Measurements from ENCODE around the gene RFX2.

RFX2 gene

DNA sequence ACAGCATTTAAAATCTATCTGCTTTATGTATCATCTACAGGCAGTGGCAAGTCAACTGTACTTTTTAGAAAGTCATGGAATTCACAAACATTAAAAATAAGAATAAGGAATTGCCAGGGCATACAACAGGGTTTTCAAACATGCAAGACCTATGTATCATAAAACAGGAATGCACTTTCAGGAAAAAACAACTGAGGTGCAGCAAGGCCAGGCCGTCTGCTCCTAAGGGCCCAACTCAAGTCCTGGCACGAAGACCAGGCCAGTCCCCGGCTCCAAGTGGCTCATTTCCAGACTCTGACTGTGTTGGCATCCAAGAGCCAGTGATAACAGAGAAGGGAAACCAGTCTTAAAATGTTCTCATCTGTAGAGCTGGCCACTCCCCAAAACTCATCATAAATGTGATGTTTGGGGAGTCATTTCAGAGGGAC is 7.1 kb downstream of the RFX2 start:
- no peak for DNase-seq

DNA sequence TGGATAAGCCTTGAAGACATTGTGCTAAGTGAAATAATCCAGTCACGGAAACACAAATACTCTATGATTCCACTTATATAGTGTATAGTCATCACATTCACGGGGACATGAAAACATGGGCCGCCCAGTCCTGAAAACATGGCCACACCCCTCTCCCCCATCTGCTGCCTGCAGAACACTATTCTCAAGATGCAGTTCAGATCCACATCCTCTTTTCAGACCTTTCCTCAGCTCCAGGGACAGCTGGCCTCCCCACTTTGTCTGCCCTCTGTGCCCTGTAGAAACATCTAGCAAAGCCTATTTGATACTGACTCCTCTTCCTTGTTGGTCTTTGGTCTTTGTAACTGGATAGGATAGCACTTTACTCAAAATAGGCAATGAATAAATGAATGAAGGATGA is 8.3 kb downstream of the RFX2 start:
- no peak for DNase-seq

DNA sequence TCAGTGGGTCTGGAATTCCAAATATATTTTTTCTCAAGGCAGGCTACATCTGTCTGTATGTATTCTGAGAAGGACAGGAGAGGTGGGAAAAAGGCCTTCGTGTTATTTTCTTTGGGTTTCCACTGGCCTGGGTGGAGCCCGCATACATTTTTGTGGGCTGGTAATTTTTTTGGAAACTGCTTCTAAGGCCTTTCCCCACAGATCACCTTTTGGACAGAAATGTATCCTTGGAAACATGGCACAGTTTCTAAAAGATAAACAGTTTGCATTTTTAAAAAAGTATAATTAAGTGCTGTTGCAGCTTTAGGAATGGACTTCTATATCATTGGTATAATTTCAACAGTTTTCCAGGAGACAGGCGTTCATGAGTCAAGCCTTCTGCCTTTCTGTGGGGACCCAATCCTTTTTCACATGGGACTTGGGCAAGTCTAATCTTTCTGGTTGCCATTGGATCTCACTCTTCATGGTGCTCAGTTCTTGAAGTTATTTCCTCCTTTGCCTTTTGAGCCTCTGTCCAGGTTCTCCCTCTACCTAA is 8.9 kb downstream of the RFX2 start:
- DNase-seq: no peak

DNA sequence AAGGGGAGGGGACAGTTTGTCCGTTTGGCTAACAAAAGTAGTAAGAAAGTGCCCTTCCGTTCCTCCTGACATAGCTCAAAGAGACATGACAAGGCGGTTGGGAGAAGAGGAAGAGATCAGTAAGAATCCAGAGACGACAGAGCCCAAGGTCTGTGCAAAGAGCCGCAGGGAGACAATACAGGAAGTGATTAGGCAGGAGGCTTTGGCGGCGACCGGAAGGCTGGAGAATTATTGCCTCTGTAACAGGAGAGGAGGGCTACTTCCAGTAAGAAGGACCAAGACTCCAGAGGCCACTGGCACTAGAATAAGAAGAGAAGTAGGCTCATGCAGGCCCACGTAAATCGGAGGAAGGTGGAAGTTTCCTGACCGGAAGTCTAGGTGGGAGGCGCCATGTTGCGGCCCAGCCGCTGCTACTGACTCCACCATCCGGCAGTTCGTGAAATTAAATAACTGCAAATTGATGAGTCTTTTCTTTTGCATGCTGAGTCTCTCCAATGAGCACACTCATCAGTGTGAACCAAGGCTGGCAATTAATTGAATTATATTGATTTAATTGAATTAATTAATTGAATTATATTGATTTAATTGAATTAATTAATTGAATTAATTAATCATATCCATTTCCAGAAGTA is 9.9 kb downstream of the RFX2 start:
- peak; percentile 78 for DNase-seq

DNA sequence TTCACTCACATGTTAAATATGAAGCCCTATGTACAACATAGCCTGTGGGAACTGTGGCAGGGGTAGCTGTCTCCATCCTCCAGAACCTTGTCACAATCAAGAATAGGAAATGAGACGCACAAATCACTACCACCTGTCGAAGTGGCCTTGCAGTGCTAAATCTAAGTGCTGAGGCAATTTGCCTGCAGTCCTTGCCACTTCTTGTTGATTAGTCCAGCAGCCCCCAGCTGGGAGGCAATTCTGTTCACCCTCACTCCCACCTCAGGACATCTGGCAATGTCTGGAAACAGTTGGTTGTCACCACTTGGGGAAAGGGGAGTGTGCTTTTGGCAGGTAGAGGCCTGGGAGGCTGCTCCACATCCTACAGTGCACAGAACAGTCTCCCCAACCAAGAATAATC is 10.7 kb downstream of the RFX2 start:
- DNase-seq: no peak

DNA sequence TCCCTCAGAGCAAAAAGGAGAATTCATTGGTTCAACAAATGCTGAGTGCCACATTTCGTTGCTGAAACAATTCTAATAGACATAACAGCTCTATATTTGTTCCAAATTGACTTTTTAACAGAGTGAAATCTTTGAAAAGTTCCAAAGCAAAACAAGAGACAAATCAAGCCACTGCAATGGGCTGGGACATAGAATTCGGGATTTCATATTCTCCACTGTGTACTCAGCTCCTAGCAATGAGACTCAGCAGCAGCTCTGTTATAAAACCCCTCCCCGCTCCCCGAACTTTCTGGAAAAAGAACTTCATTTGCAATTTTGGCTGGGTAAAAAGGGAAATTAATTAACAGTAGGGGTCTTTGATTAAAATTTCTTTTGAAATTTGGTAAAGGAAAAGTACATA is 11.3 kb downstream of the RFX2 start:
- DNase-seq: no peak

DNA sequence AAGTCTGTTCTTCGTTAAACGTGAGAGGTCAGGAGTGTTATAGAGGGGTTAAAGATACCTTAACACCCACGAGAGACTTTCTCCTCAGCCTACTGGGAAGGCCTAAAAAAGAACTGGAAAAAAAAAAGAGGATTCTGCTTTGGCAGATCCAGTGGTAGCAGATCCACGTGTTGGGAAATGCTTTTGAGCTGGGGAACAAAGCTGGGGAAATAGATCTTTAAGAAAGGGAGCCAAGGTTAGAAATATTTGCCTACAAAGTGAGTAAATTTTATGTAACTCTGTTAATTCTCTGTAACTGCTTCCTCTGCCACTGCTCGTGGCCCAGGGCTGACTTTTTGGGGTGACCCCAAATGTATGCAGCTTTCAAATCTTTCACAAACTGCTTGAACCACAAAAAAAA is 11.7 kb downstream of the RFX2 start:
- DNase-seq: no peak

DNA sequence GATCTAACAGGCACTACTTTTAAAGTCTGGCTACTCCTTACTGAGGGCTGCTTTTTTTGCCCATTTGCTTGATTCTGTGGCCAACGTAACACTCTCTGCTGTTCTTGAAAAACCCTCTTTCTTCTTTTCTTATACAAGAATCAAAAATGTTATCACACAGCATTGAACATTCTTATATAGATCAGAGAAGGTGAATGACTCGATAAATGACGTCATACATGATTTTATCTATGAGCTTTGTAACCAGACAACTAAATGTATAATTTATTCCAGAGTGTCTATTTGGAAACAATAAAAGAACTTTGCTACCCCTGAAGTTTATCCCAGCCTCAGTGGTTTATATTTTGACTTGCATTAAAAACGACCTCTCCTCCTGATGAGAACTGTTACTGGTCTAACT is 12.4 kb downstream of the RFX2 start:
- DNase-seq: no peak

DNA sequence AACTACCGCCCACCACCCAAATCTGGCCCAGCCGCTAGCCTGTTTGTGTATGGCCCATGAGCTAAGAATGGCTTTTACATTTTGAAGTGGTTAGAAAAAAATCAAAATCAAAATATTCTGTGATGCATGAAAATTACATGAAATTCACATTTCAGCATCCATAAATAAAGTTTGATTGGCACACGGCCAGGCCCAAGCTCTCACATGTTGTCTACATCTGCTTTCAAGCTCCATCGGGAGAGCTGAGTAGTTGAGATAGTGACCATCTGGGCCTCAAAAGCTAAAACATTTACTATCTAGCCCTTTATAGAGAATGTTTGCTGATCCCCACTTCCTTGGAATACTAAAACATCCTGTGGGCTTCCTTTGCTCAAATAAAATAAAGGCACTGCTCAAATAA is 14.5 kb downstream of the RFX2 start:
- no peak for DNase-seq

DNA sequence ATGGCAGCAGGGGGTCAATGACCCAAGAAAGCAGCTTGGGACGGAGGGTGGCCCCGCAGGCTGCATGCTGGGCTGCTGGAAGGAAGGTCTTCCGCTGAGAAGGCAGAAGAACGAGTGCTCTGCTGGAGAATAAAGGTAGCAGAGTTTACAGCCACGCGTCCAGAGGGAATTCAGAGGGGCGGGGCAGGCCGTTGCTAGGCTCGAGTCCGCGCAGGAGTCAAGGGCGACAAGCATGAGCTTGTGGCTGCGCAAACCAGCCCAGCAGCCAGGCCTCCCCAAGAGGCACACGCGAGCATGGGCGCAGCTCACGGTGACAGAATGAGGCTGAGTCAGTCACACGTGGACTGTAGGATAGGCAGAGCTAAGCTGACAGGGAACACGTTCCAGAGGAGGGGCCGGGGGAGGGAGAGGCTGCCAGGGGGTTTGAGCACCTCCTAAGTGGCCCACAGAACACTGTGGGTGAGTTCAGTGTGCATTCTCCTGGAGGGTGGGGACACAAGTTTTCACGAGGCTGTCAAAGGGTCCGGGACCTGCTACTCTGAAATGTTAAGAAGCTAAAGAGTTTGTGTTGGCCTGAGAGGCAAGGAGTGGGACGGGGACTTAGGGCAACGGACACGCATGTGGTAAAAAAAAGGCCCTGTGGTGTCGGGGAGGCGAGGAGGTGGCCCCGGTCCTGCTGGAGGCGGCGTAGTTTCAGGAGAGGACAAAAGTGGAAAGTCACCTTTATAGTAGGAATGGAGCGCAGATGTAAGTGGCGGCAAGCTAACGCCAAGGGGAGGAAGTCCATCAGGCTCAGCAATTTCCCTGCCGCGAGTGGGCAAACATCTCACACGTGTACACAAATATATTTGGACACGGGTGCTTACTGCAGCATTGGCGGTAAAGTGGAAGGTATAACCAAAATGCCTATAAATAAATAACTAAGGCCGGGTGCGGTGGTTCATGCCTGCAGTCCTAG is 17.7 kb downstream of the RFX2 start:
- DNase-seq: peak; percentile 57

DNA sequence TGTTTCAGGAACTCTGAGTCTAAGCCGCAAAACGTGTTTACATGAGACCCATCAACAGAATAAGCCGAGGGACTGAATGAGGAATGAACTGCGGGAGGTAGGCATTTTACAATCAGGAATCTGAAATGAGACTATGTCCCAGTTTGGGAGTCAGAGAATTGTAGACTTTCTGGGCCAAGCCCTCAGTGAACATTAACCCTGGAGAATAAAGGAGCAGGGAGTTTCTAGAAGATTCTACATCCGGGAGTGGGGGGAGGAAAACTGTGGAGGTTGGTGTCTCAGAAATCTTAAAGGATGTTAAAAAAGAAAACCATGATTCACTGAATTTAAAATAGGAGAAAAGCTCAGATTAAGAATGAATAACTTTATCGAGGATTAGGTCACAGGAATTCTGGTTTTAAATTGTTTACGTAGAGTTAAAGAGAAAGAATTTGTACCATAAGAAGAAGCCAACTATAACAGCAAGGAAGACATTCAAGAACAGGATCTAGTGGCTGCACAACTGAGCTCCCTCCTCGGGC is 18.5 kb downstream of the RFX2 start:
- no peak for DNase-seq

DNA sequence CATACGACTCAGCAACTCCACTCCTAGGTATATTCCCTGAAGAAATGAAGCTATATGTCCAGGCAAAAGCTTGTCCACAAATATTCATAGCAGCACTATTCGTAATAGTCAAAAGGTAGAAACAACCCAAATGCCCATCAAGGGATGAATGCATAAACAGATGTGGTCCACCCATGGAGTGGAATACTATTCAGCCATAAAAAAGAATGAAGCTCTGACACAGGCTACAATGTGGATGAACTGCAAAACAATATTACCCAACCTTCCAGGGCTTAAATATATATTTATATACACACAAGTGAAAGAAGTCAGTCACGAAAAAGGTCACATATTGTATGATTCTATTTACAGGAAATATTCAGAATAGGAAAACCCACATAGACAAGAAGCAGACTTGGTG is 19.7 kb downstream of the RFX2 start:
- DNase-seq: no peak

DNA sequence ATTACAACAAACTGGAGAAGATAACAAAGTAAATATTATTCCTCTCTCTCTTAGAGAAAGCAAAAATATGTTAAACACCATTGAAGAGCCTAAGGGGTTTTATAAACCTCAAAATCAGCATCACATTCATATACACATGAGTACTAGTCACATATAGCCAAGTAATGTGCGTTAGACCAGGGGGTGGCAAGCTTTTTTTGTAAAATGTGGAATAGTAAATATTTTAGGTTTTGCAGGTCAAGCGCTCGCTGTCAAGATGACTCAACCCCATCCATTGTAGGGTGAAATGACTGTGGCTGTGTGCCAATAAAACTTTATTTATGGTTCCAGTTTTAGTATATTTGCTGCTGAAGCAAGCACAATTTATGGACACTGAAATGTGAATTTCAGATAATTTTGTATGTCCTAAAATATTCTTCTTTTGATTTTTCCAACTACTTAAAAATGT is 21.7 kb downstream of the RFX2 start:
- DNase-seq: peak; percentile 66

DNA sequence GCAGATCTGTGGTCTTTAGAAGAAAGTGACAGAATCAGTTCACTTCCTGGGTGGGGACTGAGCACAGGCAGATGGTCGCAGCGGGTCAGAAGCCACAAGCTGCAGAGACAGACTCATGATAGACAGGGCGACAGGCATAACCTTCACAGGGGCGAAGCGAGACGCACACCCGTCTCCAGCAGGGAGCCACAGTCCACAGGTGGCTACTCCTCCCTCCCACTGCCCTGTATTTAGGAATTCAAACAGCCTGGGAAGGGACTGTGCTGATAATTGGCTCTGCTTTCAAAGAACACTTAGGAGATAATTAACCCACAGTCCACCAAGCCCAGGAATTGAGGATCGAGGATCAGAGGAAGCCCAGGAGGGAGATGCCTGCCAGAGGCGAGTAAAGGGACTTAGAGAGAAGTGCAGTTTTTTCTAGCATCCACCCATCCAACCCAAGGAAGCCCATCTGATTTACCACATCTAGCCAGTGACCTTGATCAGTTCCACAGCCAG is 23.2 kb downstream of the RFX2 start:
- no peak for DNase-seq

DNA sequence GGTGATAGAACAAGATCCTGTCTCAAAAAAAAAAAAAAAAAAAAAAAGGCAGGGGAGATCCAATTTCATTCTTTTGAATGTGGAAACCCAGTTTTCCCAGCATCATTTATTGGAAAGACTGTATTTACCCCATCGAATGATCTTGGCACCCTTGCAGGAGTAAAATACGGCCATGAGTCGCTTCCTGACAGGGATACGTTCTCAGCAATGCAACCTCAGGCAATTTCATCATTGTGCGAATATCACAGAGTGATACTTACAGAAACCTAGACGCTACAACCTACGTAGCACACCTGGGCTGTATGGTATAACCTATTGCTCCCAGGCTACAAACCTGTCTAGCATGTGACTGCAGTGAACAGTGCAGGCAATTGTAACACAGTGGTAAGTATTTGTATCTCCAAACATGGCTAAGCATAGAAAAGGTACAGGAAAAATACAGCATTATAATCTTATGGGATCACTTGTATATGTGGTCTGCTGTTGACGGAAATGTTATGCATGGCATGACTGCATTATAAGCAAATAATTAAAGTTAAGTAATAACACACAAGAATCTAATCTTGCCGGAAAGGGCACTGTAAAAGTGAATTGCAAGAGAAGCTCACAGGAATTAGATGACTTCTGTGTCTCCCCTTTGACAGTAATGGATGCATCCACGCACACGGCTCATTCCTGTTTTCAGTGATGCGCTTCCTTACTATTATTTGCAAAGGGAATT is 24.1 kb downstream of the RFX2 start:
- no peak for DNase-seq

DNA sequence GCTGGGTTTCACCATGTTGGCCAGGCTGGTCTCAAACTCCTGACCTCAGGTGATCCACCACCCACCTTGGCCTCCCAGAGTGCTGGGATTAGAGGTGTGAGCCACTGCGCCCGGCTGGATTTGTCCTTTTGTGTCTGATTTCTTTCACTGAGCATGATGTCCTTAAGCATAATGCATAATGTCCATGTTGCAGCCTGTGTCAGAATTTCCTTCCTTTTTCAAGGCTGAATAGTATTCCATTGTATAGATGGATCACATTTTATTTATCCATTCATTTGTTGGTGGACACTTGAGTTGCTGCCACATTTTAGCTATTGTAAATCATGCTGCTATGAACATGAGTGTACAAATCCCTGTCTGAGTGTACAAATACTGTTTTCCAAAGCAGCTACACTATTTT is 25.5 kb downstream of the RFX2 start:
- DNase-seq: no peak

DNA sequence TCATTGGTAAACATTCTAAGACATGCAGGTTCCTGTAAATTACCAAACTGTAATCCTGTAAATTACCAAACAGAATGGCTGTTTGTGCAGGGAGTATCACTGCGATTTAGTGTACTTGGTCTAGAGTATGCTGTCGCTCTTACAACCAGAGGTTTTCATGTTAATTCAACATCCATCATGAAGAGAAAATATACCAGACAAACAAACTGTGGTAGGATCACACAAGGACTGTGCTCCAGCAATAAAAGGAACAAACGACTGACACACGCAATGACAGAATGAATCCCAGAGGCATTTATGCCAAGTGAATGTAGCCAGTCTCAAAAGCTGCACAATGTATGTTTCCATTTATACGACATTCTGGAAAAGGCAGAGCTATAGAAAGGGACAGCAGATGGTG is 31.2 kb downstream of the RFX2 start:
- no peak for DNase-seq

DNA sequence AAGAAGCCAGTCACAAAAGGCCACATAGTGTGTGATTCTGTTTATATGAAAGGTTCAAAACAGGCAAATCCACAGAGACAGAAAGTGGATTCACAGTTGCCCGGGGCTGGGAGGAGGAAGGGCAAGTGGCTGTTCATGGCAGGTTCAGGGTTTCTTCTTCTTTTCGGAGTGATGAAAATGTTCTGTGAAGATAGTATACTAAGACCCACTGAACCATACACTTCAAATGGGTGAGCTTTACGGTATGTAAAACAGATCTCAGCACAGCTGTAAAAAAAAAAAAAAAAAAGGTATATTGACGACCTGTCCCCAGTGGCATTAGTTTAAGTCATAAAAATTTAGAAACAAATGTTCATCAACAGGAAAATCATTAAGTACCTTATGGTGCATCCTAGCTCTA is 32.2 kb downstream of the RFX2 start:
- DNase-seq: no peak

DNA sequence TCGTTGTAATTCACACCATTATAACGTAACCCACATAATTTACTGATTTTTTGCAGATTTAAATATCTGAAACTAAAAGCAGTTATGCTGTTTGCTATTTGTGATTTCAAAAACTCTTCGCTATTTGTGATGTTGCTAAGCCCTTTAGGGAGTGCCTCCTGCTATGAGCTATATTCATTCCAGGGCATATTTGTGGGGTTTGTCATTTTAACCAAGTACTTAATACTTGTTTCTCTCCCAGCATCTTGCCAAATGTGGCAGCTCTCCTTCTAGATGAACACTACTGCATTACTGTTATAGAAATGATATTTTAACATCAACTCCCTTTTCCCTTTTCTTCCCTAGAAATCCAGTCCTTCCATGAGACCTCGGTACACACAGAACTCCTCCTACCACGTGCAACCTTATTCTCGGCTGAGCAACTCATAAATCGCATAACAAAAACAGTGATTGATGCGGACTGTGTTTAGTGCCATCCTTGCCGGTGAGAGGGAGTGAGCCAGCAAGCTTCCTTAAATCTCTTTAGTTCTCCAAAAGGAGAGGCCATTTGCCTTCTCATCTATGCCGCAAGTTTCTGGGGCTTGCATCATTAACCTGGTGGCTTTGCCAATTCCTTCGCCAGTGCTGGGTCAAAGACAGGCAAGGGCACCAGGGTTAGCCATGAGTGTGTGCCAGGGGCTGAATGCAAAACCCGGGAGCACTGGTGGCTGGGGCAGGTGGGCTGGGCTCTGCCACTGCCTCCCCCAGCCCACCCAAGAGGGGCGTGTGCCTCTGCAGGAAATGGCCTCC is 33.4 kb downstream of the RFX2 start:
- DNase-seq: peak; percentile 60

DNA sequence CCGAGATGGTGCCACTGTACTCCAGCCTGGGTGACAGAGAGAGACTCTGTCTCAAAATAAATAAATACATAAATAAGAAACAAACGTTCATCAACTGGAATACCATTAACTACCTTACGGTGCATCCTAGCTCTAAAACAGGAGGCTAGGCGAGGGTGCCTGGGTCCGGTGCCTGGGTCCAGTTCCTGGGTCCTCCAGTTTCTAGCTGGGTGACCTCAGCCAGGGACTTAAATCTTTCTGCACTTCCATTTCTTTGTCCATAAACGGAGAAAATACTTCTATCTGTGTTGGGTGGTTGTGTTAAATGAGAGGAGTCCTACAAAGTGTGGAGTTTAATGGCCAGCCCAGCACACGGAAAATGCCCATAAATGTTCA is 34.0 kb downstream of the RFX2 start:
- DNase-seq: no peak

DNA sequence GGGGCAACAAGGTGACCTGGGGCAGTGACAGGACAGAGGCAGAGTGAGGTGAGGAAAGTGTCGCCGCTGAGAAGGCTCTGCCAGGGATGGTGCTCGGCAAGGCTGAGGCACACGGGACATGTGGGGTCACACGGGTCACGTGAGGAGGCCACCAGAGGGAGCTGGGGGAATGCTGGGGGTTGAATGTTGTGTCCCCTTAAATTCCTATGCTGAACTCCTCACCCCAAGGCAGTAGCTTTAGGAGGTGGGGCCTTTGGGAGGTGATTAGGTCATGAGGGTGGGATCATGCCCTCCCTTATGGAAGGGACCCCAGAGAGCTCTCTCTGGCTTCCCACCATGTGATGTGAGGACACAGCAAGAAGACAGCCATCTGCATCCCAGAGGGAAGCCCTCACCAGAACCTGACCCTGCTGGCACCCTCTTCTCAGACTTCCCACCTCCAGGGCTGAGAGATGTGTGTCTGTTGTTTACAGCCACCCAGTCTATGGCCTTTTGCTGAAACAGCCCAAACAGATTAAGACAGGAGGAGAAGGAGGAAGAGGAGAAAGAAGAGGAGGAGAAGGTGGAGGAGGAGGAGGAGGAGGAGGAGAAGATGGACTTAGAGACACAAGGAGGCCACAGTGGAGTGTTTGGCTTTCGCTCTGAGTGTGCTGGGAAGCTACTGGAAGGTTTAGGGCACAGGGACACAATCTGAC is 35.4 kb downstream of the RFX2 start:
- no peak for DNase-seq
